CD4-positive, alpha-beta T cell (primary cell): ENCODE results near the gene IGFBP1. TPM values are rescaled to one million over a fixed set of nuclear protein-coding genes. Genes with fewer than 3 reads are reported as not detected.
"Not testable (repeated sequence)": the region's sequence is repeated elsewhere in the genome, so short reads cannot be mapped to it uniquely, and the experiment has no call there.

ENCODE experiments used
- ATAC-seq: fragments of 200-7000 bp; cut with Tn5 transposase; one replicate; pipeline ENCODE4 v1.10.0; 2022; ENCODE audit warnings: mild to moderate bottlenecking; ENCODE audit not compliant: poor library complexity
- CTCF ChIA-PET: fragments of 350-600 bp; sonication (Branson Sonifier 250); formaldehyde crosslinking; loops from one replicate; lab custom pipeline; 2021; ENCODE audit warnings: antibody characterized with exemption, inconsistent platforms; lab: Charles Lee
- POLR2A ChIA-PET: fragments of 350-600 bp; sonication (Branson Sonifier 250); formaldehyde crosslinking; loops from one replicate; lab custom pipeline; 2021; ENCODE audit warnings: antibody characterized with exemption, inconsistent platforms; lab: Charles Lee
- DNase-seq, 14 experiments: peaks; one replicate each; pipeline ENCODE4 v3.0.0-alpha.2; 2013 to 2020; ENCODE audit warnings: mixed read lengths in 2 of 14
- H3K27ac ChIP-seq, 2 donors: one replicate each; pipeline versions ENCODE4 v1.5.1 to v1.7.0; 2013; ENCODE audit warnings: low read length in 2 of 2, low read depth in 1 of 2, mild to moderate bottlenecking in 1 of 2
- H3K27me3 ChIP-seq, 2 experiments: 1 replicate in 1 of 2; 2 replicates in 1 of 2; pipeline versions ENCODE4 v1.6.1 to v1.7.0; 2013; ENCODE audit warnings: low read length in 2 of 2, control low read depth in 1 of 2, mild to moderate bottlenecking in 1 of 2, moderate library complexity in 1 of 2; ENCODE audit not compliant: insufficient read depth in 2 of 2, control insufficient read depth in 1 of 2
- H3K36me3 ChIP-seq: one replicate; pipeline ENCODE4 v1.6.1; 2013; ENCODE audit warnings: low read length, control low read depth; ENCODE audit not compliant: insufficient read depth
- H3K4me1 ChIP-seq: one replicate; pipeline ENCODE4 v1.6.1; 2013; ENCODE audit warnings: low read length, control low read depth; ENCODE audit not compliant: insufficient read depth
- H3K4me3 ChIP-seq: one replicate; pipeline ENCODE4 v1.5.1; 2013; ENCODE audit warnings: mild to moderate bottlenecking, low read length, moderate library complexity
- H3K9me3 ChIP-seq, 2 experiments: 1 replicate in 1 of 2; 2 replicates in 1 of 2; pipeline versions ENCODE4 v1.6.1 to v1.7.0; 2013; ENCODE audit warnings: low read length in 2 of 2, mild to moderate bottlenecking in 2 of 2, control low read depth in 1 of 2, moderate library complexity in 1 of 2; ENCODE audit not compliant: control insufficient read depth in 1 of 2, insufficient read depth in 1 of 2
- H3K27ac Mint-ChIP-seq: one replicate; pipeline ENCODE4 v1.8.0; 2020; ENCODE audit warnings: mixed read lengths
- H3K27me3 Mint-ChIP-seq: one replicate; pipeline ENCODE4 v1.8.0; 2021; ENCODE audit warnings: mixed read lengths
- H3K36me3 Mint-ChIP-seq: one replicate; pipeline ENCODE4 v1.8.0; 2021; ENCODE audit warnings: low read depth, mixed read lengths
- H3K4me1 Mint-ChIP-seq: one replicate; pipeline ENCODE4 v1.8.0; 2021; ENCODE audit warnings: low read depth, mixed read lengths
- H3K4me3 Mint-ChIP-seq: one replicate; pipeline ENCODE4 v1.8.0; 2020; ENCODE audit warnings: mild to moderate bottlenecking, mixed read lengths
- H3K9me3 Mint-ChIP-seq: one replicate; pipeline ENCODE4 v1.8.0; 2020; ENCODE audit warnings: mixed read lengths
- CTCF ChIP-seq: fragments of 200-600 bp; IDR thresholded peaks from one replicate; pipeline ENCODE4 v1.8.0; 2022; ENCODE audit warnings: antibody characterized with exemption, mild to moderate bottlenecking
- intact Hi-C, 2 experiments: fragments of 100-400 bp; cut with DNase I in 1 of 2; cut with micrococcal nuclease in 1 of 2; formaldehyde crosslinking; loops; one replicate each; pipeline versions ENCODE4 v1.15.1 to v1.9.0; 2023 to 2025; cut with DNase I, micrococcal nuclease
- total RNA-seq, 174 experiments: library from RNA in 2 of 174; stranded (reverse) in 2 of 174; gene quantifications; one replicate each; pipeline ENCODE4 v1.2.3 and lab custom pipeline; 2021 to 2026

Gene IGFBP1
- total RNA-seq, 2 experiments from 2014 or later, result not detected

GRCh38 chr7:45937862-45938261 lies 49.6 kb downstream of the IGFBP1 start:
- no peak for ATAC-seq
- intact Hi-C loops, result no loop called here
- H3K9me3 Mint-ChIP-seq, result peaks cover 8% of the 10 kb centered on the region
- peaks cover 4% of the 10 kb centered on the region for H3K36me3 Mint-ChIP-seq
- no peak overlapping the region for H3K4me3 ChIP-seq
- peaks cover 18% of the 10 kb centered on the region for H3K27me3 Mint-ChIP-seq
- no peak for TF ChIP-seq CTCF
- H3K36me3 ChIP-seq, result no peaks in the 10 kb centered on the region
- no peak overlapping the region for H3K4me3 Mint-ChIP-seq
- no peak overlapping the region for H3K27ac Mint-ChIP-seq
- H3K27ac ChIP-seq, result no peak overlapping the region
- H3K27me3 ChIP-seq, result peaks cover 0 to 5% of the 10 kb centered on the region in 2 experiments
- H3K4me1 ChIP-seq, result no peaks in the 10 kb centered on the region
- peaks cover 28% of the 10 kb centered on the region for H3K4me1 Mint-ChIP-seq
- CTCF ChIA-PET, result no interaction called here
- POLR2A ChIA-PET, result no interaction called here
- H3K9me3 ChIP-seq, result peaks cover 0 to 11% of the 10 kb centered on the region in 2 experiments
- DNase-seq, result no peak

- H3K36me3 Mint-ChIP-seq, result peaks cover 4% of the 10 kb centered on the region
- H3K27me3 Mint-ChIP-seq, result peaks cover 18% of the 10 kb centered on the region
- no peak overlapping the region for H3K27ac ChIP-seq
- H3K36me3 ChIP-seq, result no peaks in the 10 kb centered on the region
- ATAC-seq, result no peak
- TF ChIP-seq CTCF, result no peak
- CTCF ChIA-PET, result no interaction called here
- H3K27me3 ChIP-seq, result peaks cover 0 to 5% of the 10 kb centered on the region in 2 experiments
- peaks cover 0 to 11% of the 10 kb centered on the region in 2 experiments for H3K9me3 ChIP-seq
- POLR2A ChIA-PET, result interaction anchor here (2.2 kb wide), 1 partner anchor 18 kb away, joined by 6 read pairs; the partner anchor contains the start of gene IGFBP3
- peak overlapping the region; percentile 24 for H3K27ac Mint-ChIP-seq
- intact Hi-C loops, result no loop called here
- H3K4me1 Mint-ChIP-seq, result peaks cover 37% of the 10 kb centered on the region
- peaks cover 8% of the 10 kb centered on the region for H3K9me3 Mint-ChIP-seq
- DNase-seq, result no peak
- H3K4me1 ChIP-seq, result no peaks in the 10 kb centered on the region
- H3K4me3 Mint-ChIP-seq, result no peak overlapping the region
- H3K4me3 ChIP-seq, result no peak overlapping the region
Observed at GRCh38 chr7:45938626-45939302, 50.5 kb downstream of the IGFBP1 start.

GRCh38 chr7:45939574-45939973 lies 51.3 kb downstream of the IGFBP1 start:
- Histone ChIP-seq H3K36me3 (no peaks in the 10 kb centered on the region), H3K4me1 (no peaks in the 10 kb centered on the region), H3K4me3 (no peak overlapping the region), H3K9me3 (peaks cover 0 to 11% of the 10 kb centered on the region in 2 experiments), H3K27ac (no peak overlapping the region), H3K27me3 (peaks cover 0 to 4% of the 10 kb centered on the region in 2 experiments)
- no peak for TF ChIP-seq CTCF
- Mint-ChIP-seq H3K4me3 (peak overlapping the region; percentile 74), H3K36me3 (peaks cover 4% of the 10 kb centered on the region), H3K9me3 (peaks cover 6% of the 10 kb centered on the region), H3K27ac (peak overlapping the region; percentile 24), H3K27me3 (peaks cover 17% of the 10 kb centered on the region), H3K4me1 (peaks cover 45% of the 10 kb centered on the region)
- intact Hi-C loops, result no loop called here
- CTCF ChIA-PET, result no interaction called here
- POLR2A ChIA-PET, result interaction anchor here (2.2 kb wide), 1 partner anchor 18 kb away, joined by 6 read pairs; the partner anchor contains the start of gene IGFBP3
- ATAC-seq (no peak), DNase-seq (no peak)

- Histone ChIP-seq H3K4me3 (peak overlapping the region; percentile 51), H3K9me3 (peaks cover 0 to 11% of the 10 kb centered on the region in 2 experiments)
- H3K36me3 Mint-ChIP-seq, H3K27me3 ChIP-seq, H3K9me3 Mint-ChIP-seq, CTCF ChIA-PET, H3K4me1 ChIP-seq, H3K27ac ChIP-seq, intact Hi-C loops, H3K27me3 Mint-ChIP-seq, H3K36me3 ChIP-seq: not testable (repeated sequence)
- ATAC-seq (peak; percentile 64), DNase-seq (peak in 6 of 14 experiments; percentile 17 to 68 (median 34))
- POLR2A ChIA-PET, result interaction anchor here (2.2 kb wide), 1 partner anchor 19 kb away, joined by 6 read pairs; the partner anchor contains the start of gene IGFBP3
- Mint-ChIP-seq H3K4me3 (peak overlapping the region; percentile 87), H3K4me1 (peaks cover 47% of the 10 kb centered on the region), H3K27ac (peak overlapping the region; percentile 72)
Observed at GRCh38 chr7:45940237-45940781, 52.0 kb downstream of the IGFBP1 start.
